A549 treated with Mapracorat at 1 μM for 4 hours (cell line): ENCODE results near the gene CCNK. TPM values are rescaled to one million over a fixed set of nuclear protein-coding genes. Genes with fewer than 3 reads are reported as not detected.

Experiments used
- total RNA-seq: library from RNA; stranded (reverse); fragments of 200-300 nt; extraction: Qiagen RNA extraction; gene quantifications from 5 replicates; pipeline ENCODE4 v1.2.3, GENCODE V29; 2022

CCNK gene
- 43.3 to 59.3 TPM (median 47.1 TPM) in 5 replicates for total RNA-seq

GRCh38 chr14:99480917-99481744 lies at the start of gene CCNK:
TSS of gene CCNK (plus strand) at chr14:99481409. CDS start at chr14:99492678, 11,269 bp downstream.

GRCh38 chr14:99479906-99480869 lies 1.0 kb upstream of the CCNK start, which contains the start of gene SETD3:
TSS of gene SETD3 (minus strand) at chr14:99480859. CDS start at chr14:99465805, 15,054 bp downstream.

Other genes with a start within 250 kb of the CCNK start
- gene BCL11B, start 209.2 kb upstream of the CCNK start, total RNA-seq: 0.21 to 0.35 TPM (median 0.28 TPM) in 5 replicates
- 43.6 to 50.3 TPM (median 47.3 TPM) in 5 replicates for gene SETD3, start 550 bp upstream of the CCNK start, total RNA-seq
- 28.5 to 41.9 TPM (median 37.4 TPM) in 5 replicates for gene CCDC85C, start 122.8 kb downstream of the CCNK start, total RNA-seq
- 0.13 to 0.22 TPM (median 0.17 TPM) in 5 replicates for gene HHIPL1, start 163.7 kb downstream of the CCNK start, total RNA-seq
- 0.05 to 0.25 TPM (median 0.15 TPM) in 4 of 5 replicates, not detected in the other for gene CYP46A1, start 202.9 kb downstream of the CCNK start, total RNA-seq